Upper lobe of left lung (tissue), 4 donors: ENCODE results near the gene MGMT.

Experiments
- POLR2A ChIP-seq, 4 donors: fragments of 450-650 bp; IDR thresholded peaks; one replicate each; pipeline ENCODE4 v1.5.1; 2016 to 2017; ENCODE audit warnings: antibody characterized with exemption in 4 of 4, mild to moderate bottlenecking in 2 of 4
- POLR2AphosphoS5 ChIP-seq, 2 donors: sonication (generic); formaldehyde crosslinking; IDR thresholded peaks; one replicate each; pipeline ENCODE4 v1.5.1; 2017; ENCODE audit warnings: antibody characterized with exemption in 2 of 2

GRCh38 chr10:129807211-129807610 lies 340.2 kb downstream of the MGMT start:
- TF ChIP-seq POLR2A (IDR thresholded peaks at IDR 0.05): no peak
- TF ChIP-seq POLR2AphosphoS5 (IDR thresholded peaks at IDR 0.05): no peak
